HG03139 (cell line): ENCODE measurements around the gene ASB6.

Source experiments
- ATAC-seq: cut with Tn5 transposase; IDR thresholded peaks from one replicate; pipeline ENCODE4 v1.9.1; 2021; ENCODE audit not compliant: unreplicated experiment

Gene ASB6

DNA sequence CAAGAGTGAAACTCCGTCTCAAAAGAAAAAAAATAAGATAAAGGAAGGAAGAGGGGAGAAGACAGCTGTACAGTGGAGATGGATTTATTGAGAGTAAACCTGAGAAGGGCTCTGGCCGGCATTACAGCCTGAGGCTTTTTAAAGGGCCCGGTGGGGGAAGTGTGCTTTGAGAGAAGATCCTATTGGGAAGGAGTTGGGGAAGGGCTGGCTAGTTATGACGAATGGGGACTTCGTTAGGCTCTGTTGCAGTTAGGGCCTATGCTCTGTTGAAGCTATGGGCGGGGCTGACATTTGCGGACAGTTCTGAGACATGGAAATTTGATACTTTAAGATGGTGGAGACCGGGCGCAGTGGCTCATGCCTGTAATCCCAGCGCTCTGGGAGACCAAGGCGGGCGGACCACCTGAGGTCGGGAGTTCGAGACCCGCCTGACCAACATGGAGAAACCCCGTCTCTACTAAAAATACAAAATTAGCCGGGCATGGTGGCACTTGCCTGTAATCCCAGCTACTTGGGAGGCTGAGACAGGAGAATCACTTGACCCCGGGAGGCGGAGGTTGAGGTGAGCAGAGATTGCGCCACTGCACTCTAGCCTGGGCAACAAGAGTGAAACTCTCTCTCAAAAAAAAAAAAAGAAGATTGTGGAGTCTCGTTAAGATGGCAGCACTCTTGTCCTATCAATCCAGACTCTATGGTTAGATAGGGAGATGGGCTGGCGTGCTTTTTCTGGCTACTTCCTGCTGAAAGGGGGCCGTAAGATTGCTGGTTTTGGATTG, 54.3 kb downstream of the ASB6 start:
- ATAC-seq = no peak

DNA sequence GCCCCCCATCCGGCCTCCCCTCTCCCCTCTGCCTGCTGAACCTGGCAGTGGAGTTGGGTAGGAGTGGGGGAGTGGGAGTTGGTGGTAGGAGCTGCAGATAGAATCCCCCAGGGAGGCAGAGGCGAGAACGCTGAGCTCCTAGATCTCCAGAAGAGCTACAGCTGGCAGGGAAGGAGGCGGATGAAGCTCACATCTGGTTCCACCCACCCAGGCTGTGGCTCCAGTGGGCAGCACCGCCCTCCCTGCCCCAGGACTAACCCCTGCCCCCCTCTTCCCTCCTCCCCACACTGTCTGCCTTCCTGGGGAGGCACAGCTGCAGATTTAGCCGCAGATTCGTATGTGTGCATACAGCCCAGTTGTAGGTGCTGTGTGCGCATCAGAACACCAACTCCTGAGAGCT, 55.3 kb downstream of the ASB6 start:
- ATAC-seq = no peak

DNA sequence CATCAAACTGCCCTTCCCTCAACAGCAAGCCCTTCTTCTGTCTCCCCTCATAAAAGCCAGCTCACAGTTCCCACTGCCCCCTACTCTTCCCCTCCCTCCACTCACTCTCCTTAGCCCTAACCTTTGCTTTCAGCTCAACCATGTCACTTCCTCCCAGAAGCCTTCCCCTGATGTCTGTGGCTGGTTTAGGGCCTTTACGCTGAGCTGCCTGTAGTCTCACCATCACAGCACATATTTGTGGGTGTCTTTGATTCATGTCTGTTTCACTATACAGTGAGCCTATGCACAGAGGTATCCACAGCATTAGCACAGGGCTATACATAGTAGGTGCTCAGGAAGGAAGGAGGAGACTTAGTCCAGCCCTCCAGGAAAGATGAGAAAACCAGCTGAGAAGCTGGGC, 55.7 kb downstream of the ASB6 start:
- ATAC-seq = no peak

DNA sequence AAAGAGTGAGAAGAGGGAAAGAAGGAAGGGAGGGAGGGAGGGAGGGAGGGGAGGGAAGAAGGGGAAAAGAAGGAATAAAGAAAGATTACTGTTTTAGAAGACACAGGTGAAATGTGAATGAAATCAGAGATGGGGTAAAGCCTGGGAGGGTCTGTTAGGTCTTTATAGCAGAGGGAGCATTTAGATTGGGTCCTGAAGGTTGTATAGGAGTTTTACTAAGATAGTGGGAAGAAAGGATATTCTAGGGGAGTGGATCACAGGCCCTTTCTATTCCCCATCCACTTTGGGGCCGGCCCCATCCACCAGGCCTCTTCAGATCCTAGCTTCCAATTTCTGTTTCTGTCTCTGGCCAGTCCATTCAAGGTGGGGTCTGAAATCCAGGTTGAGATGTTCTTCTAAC, 56.6 kb downstream of the ASB6 start:
- ATAC-seq = no peak
